Type B pancreatic cell (in vitro differentiated cells): ENCODE results near the gene HYDIN. TPM values are rescaled to one million over a fixed set of nuclear protein-coding genes. Genes with fewer than 3 reads are reported as not detected.

Experiments
- DNase-seq: peaks from one replicate; pipeline ENCODE4 v3.0.0; 2021; ENCODE audit warnings: mixed read lengths; ENCODE audit not compliant: unreplicated experiment; ENCODE audit errors: extremely low spot score
- H3K27ac Mint-ChIP-seq: 2 replicates; pipeline ENCODE4 v1.8.0; 2021; ENCODE audit warnings: mild to moderate bottlenecking, mixed read lengths
- H3K27me3 Mint-ChIP-seq: 2 replicates; pipeline ENCODE4 v1.8.0; 2021; ENCODE audit warnings: mixed read lengths
- H3K36me3 Mint-ChIP-seq: 2 replicates; pipeline ENCODE4 v1.8.0; 2021; ENCODE audit warnings: mixed read lengths
- H3K4me1 Mint-ChIP-seq: one replicate; pipeline ENCODE4 v1.8.0; 2021; ENCODE audit warnings: mixed read lengths; ENCODE audit not compliant: unreplicated experiment
- H3K4me3 Mint-ChIP-seq: 2 replicates; pipeline ENCODE4 v1.8.0; 2021; ENCODE audit warnings: mild to moderate bottlenecking, mixed read lengths
- H3K9me3 Mint-ChIP-seq: 2 replicates; pipeline ENCODE4 v1.8.0; 2021; ENCODE audit warnings: mixed read lengths
- total RNA-seq: library from RNA; stranded (reverse); gene quantifications from 2 replicates; pipeline ENCODE4 v1.2.1, GENCODE V29; 2021; ENCODE audit warnings: low replicate concordance
- TF ChIP-seq, protein P1 (sequence below): fragments of 200-600 bp; sonication (generic); conservative IDR thresholded peaks from 2 replicates; pipeline ENCODE4 v1.5.0; 2021; ENCODE audit warnings: antibody characterized with exemption, mild to moderate bottlenecking

HYDIN gene
- total RNA-seq, 1 donor from 2014 or later = 19.7 TPM

GRCh38 chr16:70769761-70770160 is 460.8 kb downstream of the HYDIN start:
- no peaks in the 10 kb centered on the region for H3K27me3 Mint-ChIP-seq
- TF ChIP-seq, protein P1, sequence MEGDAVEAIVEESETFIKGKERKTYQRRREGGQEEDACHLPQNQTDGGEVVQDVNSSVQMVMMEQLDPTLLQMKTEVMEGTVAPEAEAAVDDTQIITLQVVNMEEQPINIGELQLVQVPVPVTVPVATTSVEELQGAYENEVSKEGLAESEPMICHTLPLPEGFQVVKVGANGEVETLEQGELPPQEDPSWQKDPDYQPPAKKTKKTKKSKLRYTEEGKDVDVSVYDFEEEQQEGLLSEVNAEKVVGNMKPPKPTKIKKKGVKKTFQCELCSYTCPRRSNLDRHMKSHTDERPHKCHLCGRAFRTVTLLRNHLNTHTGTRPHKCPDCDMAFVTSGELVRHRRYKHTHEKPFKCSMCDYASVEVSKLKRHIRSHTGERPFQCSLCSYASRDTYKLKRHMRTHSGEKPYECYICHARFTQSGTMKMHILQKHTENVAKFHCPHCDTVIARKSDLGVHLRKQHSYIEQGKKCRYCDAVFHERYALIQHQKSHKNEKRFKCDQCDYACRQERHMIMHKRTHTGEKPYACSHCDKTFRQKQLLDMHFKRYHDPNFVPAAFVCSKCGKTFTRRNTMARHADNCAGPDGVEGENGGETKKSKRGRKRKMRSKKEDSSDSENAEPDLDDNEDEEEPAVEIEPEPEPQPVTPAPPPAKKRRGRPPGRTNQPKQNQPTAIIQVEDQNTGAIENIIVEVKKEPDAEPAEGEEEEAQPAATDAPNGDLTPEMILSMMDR = no peak
- no peak overlapping the region for H3K4me3 Mint-ChIP-seq
- DNase-seq = no peak
- peaks cover 8% of the 10 kb centered on the region for H3K4me1 Mint-ChIP-seq
- no peak overlapping the region for H3K27ac Mint-ChIP-seq
- H3K9me3 Mint-ChIP-seq = no peaks in the 10 kb centered on the region
- peaks cover 3% of the 10 kb centered on the region for H3K36me3 Mint-ChIP-seq

- H3K27ac Mint-ChIP-seq = no peak overlapping the region
- TF ChIP-seq, protein P1 = no peak
- peaks cover 8% of the 10 kb centered on the region for H3K4me1 Mint-ChIP-seq
- H3K36me3 Mint-ChIP-seq = peaks cover 3% of the 10 kb centered on the region
- H3K9me3 Mint-ChIP-seq = no peaks in the 10 kb centered on the region
- H3K4me3 Mint-ChIP-seq = no peak overlapping the region
- no peaks in the 10 kb centered on the region for H3K27me3 Mint-ChIP-seq
- DNase-seq = no peak
Measured at GRCh38 chr16:70769131-70769530, 461.4 kb downstream of the HYDIN start.

- DNase-seq = no peak
- Mint-ChIP-seq H3K27ac (peak overlapping the region; percentile 82), H3K36me3 (peaks cover 3% of the 10 kb centered on the region), H3K4me3 (no peak overlapping the region), H3K9me3 (no peaks in the 10 kb centered on the region), H3K4me1 (peaks cover 8% of the 10 kb centered on the region), H3K27me3 (no peaks in the 10 kb centered on the region)
- TF ChIP-seq, protein P1 = no peak
Measured at GRCh38 chr16:70768203-70768580, 462.3 kb downstream of the HYDIN start.

DNA sequence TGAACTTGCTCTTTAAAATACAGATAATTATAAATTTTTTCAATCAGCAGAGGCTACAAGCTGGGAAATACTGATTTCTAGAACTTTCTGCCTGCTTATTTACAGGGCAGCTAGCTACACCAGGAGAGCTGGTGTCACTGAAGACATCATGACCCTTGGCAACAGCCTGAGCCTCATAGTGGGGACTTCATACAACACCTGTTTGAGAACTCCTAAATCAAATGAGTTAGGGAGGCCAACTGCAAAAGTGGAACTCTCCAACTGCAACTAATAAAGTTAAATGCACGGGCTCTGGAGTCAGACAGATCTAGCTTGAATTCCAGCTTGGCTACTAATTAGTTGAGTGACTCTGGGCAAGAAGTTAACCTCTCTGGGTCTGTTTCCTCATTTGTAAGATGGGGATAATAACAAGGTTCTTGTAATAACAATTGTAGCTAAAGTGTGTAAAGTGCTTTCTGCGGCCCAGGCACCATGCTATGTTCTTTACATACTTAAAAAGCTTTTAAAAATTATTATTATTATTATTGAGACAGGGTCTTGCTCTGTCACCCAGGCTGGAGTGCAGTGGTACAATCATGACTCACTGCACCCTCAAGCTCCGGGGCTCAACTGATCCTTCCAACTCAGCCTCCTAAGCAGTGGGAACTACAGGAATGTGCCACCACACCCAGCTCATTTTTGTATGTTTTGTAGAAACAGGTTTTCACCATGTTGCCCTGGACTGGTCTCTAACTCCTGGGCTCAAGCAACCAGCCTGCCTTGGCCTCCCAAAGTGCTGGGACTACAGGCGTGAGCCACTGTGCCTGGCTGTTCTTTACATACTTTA is 462.9 kb downstream of the HYDIN start:
- no peak for DNase-seq
- peak overlapping the region; percentile 82 for H3K27ac Mint-ChIP-seq
- H3K36me3 Mint-ChIP-seq = peaks cover 3% of the 10 kb centered on the region
- H3K4me1 Mint-ChIP-seq = peaks cover 8% of the 10 kb centered on the region
- H3K9me3 Mint-ChIP-seq = no peaks in the 10 kb centered on the region
- TF ChIP-seq, protein P1 = no peak
- H3K4me3 Mint-ChIP-seq = no peak overlapping the region
- no peaks in the 10 kb centered on the region for H3K27me3 Mint-ChIP-seq

- H3K36me3 Mint-ChIP-seq = peaks cover 3% of the 10 kb centered on the region
- TF ChIP-seq, protein P1 = no peak
Measured at GRCh38 chr16:70766658-70767057, 463.9 kb downstream of the HYDIN start.

More at GRCh38 chr16:70766658-70767057, 463.9 kb downstream of the HYDIN start:
- H3K4me3 Mint-ChIP-seq = no peak overlapping the region
- no peak for DNase-seq
- H3K27ac Mint-ChIP-seq = no peak overlapping the region
- no peaks in the 10 kb centered on the region for H3K27me3 Mint-ChIP-seq
- peaks cover 8% of the 10 kb centered on the region for H3K4me1 Mint-ChIP-seq
- no peaks in the 10 kb centered on the region for H3K9me3 Mint-ChIP-seq
